Heart left ventricle (tissue), 16 donors: ENCODE results near the gene CNR1. TPM values are rescaled to one million over a fixed set of nuclear protein-coding genes. Genes with fewer than 3 reads are reported as not detected.

Experiments
- ATAC-seq, 4 donors: fragments of 200-7000 bp; cut with Tn5 transposase; one replicate each; pipeline ENCODE4 v1.9.1; 2020 to 2022; ENCODE audit warnings: moderate library complexity in 4 of 4, mild to moderate bottlenecking in 3 of 4, moderate number of reproducible peaks in 1 of 4
- DNase-seq, 5 donors: peaks; one replicate each; pipeline ENCODE4 v3.0.0-alpha.2; 2020
- H3K27ac ChIP-seq, 12 donors: fragments of 200-600 bp; sonication (generic) in 4 of 12; one replicate each; pipeline versions ENCODE4 v1.5.0 to v1.8.0; 2016 to 2022; ENCODE audit warnings: mild to moderate bottlenecking in 2 of 12
- H3K27me3 ChIP-seq, 9 donors: fragments of 200-600 bp; sonication (generic) in 2 of 9; one replicate each; pipeline versions ENCODE4 v1.5.1 to v1.8.0; 2016 to 2022; ENCODE audit warnings: mild to moderate bottlenecking in 3 of 9
- H3K36me3 ChIP-seq, 9 donors: fragments of 200-600 bp; sonication (generic) in 2 of 9; one replicate each; pipeline versions ENCODE4 v1.5.0 to v1.8.0; 2018 to 2022; ENCODE audit warnings: mild to moderate bottlenecking in 2 of 9
- H3K4me1 ChIP-seq, 12 donors: fragments of 200-600 bp; sonication (generic) in 4 of 12; one replicate each; pipeline versions ENCODE4 v1.5.0 to v1.8.0; 2016 to 2022; ENCODE audit warnings: mild to moderate bottlenecking in 3 of 12
- H3K4me3 ChIP-seq, 12 donors: fragments of 200-600 bp; sonication (generic) in 4 of 12; one replicate each; pipeline versions ENCODE4 v1.5.0 to v1.8.0; 2017 to 2022; ENCODE audit warnings: mild to moderate bottlenecking in 9 of 12, moderate library complexity in 4 of 12
- H3K9me3 ChIP-seq, 12 donors: fragments of 200-600 bp; sonication (generic) in 4 of 12; one replicate each; pipeline versions ENCODE4 v1.5.0 to v1.8.0; 2016 to 2022; ENCODE audit warnings: mild to moderate bottlenecking in 1 of 12
- CTCF ChIP-seq, 12 donors: fragments of 200-600 bp; sonication (generic) in 4 of 12; IDR thresholded peaks; one replicate each; pipeline versions ENCODE4 v1.5.0 to v1.8.0; 2018 to 2022; ENCODE audit warnings: antibody characterized with exemption in 12 of 12, mild to moderate bottlenecking in 5 of 12
- POLR2A ChIP-seq, 2 donors: fragments of 450-650 bp; IDR thresholded peaks; one replicate each; pipeline ENCODE4 v1.6.1; 2017; ENCODE audit warnings: antibody characterized with exemption in 2 of 2, mild to moderate bottlenecking in 2 of 2, moderate library complexity in 2 of 2
- WGBS, 4 donors: extraction: QIAGEN DNeasy Blood & Tissue Kit in 2 of 4; methylation state at CpG; one replicate each; pipeline versions ENCODE4 v1.1.5 to v1.1.7; 2013 to 2018; 5-methylcytosine and 5-hydroxymethylcytosine counted together
- intact Hi-C, 10 donors: fragments of 100-400 bp; cut with DNase I; formaldehyde crosslinking; loops; one replicate each; pipeline versions ENCODE4 v1.11.1 to v1.14.2; 2022
- polyA plus RNA-seq, 2 donors: library from polyadenylated mRNA; stranded (reverse); fragments of 200-250 nt; gene quantifications; one replicate each; pipeline ENCODE4 v1.2.3, GENCODE V29; 2013
- total RNA-seq, 9 donors: library from RNA; depleted of rRNA in 2 of 9; stranded (reverse); fragments of >200 nt in 2 of 9; fragmentation: NEBNext Ultra II Directional in 3 of 9; extraction: Animal tissue kit (Norgen Biotek cat#: 25700) in 3 of 9; gene quantifications; one replicate each; pipeline versions ENCODE4 v1.1.0 to v1.2.4, GENCODE V29; 2016 to 2023
- donor health status: ischemic (EF 13 %, LVEDD 7.1; RV severe dilation, severe dysfunction).
- donor health status: healthy with polysubstance abuse.
- donor health status: DM: no; HTN: yes; CAD: no.
- donor health status: DM: no; HTN: no; CAD: no.
- donor health status: ischemic (EF 25% LVEDD 6.9; RV normal size, moderate dysfunction).
- donor health status: ischemic (EF 25% LVEDD 5.7; RV mildly dilated, moderate dysfunction).
- donor health status: healthy.
- donor health status: DM: yes; HTN: yes; CAD: no.
- donor health status: ischemic (EF 35%, LVEDD 5.7; RV mildly dilated, moderate dysfunction).
- donor health status: nonischemic (EF 11% LVEDD 7.7; RV severe dilation, severe dysfunction).
- donor health status: DM: yes; HTN: yes; CAD: no.
- donor health status: PGD.
- donor health status: ischemic (EF 29% LVEDD 5.4; RV normal size, mild dysfunction).
- donor health status: nonischemic (EF 23%, LVEDD 6.1; RV moderate dilation, normal function).

Gene CNR1
- total and polyA plus RNA-seq, 11 donors: 0.07 to 0.88 (median 0.50) TPM

- intact Hi-C loops: no loop called here
- ATAC-seq (no peak), DNase-seq (no peak)
- H3K9me3 ChIP-seq: no peaks in the 10 kb centered on the region
- no peak overlapping the region for H3K4me3 ChIP-seq
- TF ChIP-seq CTCF (IDR thresholded peaks at IDR 0.05) (no peak), POLR2A (IDR thresholded peaks at IDR 0.05) (no peak)
- H3K4me1 ChIP-seq: no peaks in the 10 kb centered on the region
- 18 to 26% (median 22%) methylated on average over 2 of the region's 2 CpGs for WGBS, 4 donors
- no peaks in the 10 kb centered on the region for H3K36me3 ChIP-seq
- no peaks in the 10 kb centered on the region for H3K27me3 ChIP-seq
- no peak overlapping the region for H3K27ac ChIP-seq
Measured at GRCh38 chr6:88114838-88115237, 51.3 kb downstream of the CNR1 start.

- WGBS, 4 donors: 57 to 67% (median 63%) methylated on average over 5 of the region's 5 CpGs
- H3K27me3 ChIP-seq: no peaks in the 10 kb centered on the region
- intact Hi-C loops: no loop called here
- no peaks in the 10 kb centered on the region for H3K36me3 ChIP-seq
- DNase-seq: no peak
- no peak overlapping the region for H3K27ac ChIP-seq
- no peak overlapping the region for H3K4me3 ChIP-seq
- no peak for ATAC-seq
- no peaks in the 10 kb centered on the region for H3K9me3 ChIP-seq
- H3K4me1 ChIP-seq: no peaks in the 10 kb centered on the region
- TF ChIP-seq POLR2A (IDR thresholded peaks at IDR 0.05) (no peak), CTCF (IDR thresholded peaks at IDR 0.05) (no peak)
Measured at GRCh38 chr6:88111991-88112390, 54.2 kb downstream of the CNR1 start.

GRCh38 chr6:88107241-88107640, 58.9 kb downstream of the CNR1 start:
- no peaks in the 10 kb centered on the region for H3K4me1 ChIP-seq
- no peak overlapping the region for H3K4me3 ChIP-seq
- no peaks in the 10 kb centered on the region for H3K36me3 ChIP-seq
- H3K27me3 ChIP-seq: no peaks in the 10 kb centered on the region
- ATAC-seq: no peak
- H3K27ac ChIP-seq: no peak overlapping the region
- no peak for DNase-seq
- no peak for TF ChIP-seq CTCF (IDR thresholded peaks at IDR 0.05)
- no peak for TF ChIP-seq POLR2A (IDR thresholded peaks at IDR 0.05)
- intact Hi-C loops: no loop called here
- H3K9me3 ChIP-seq: no peaks in the 10 kb centered on the region

DNA sequence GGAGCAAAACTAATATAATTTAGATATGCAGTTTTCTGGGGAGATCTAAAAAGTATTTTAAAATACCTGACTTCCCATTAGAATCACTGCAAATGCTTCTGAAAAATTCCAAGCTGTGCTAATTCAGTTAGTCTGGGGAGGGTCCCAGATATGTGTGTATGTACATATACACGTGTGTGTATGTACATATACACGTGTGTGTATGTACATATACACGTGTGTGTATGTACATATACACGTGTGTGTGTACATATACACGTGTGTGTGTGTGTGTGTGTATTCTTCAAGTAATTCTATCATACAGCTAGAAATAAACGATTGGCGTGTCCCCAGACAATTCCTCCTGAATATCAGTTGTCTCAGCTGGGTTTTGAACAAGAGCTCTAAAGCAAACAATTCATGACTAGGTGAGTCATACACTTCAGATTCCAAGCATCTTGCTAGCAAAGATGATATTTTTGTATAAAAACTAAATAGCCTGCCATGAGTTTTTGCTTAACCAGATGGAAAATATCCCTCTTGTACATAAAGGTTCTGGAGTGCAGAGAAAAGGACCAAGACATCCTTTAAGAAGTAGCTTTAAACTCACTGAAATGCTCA, 60.3 kb downstream of the CNR1 start:
- no peaks in the 10 kb centered on the region for H3K27me3 ChIP-seq

More for the DNA sequence above, 60.3 kb downstream of the CNR1 start:
- Histone ChIP-seq H3K4me1 (no peaks in the 10 kb centered on the region), H3K9me3 (no peaks in the 10 kb centered on the region), H3K4me3 (no peak overlapping the region), H3K36me3 (no peaks in the 10 kb centered on the region), H3K27ac (no peak overlapping the region)
- TF ChIP-seq POLR2A (IDR thresholded peaks at IDR 0.05): no peak
- no peak for TF ChIP-seq CTCF (IDR thresholded peaks at IDR 0.05)
- DNase-seq (no peak), ATAC-seq (no peak)
- WGBS, 4 donors: 64 to 86% (median 80%) methylated on average over 7 of the region's 7 CpGs
- intact Hi-C loops: no loop called here

Other genes starting within 250 kb of the CNR1 start
- not detected for gene SPACA1, start 118.5 kb downstream of the CNR1 start, total RNA-seq
- gene SPACA1, start 118.5 kb downstream of the CNR1 start, polyA plus RNA-seq: not detected